ENCODE measurements around the gene SHB. TPM values are rescaled to one million over a fixed set of nuclear protein-coding genes. Genes with fewer than 3 reads are reported as not detected.

SHB gene
- total and polyA plus RNA-seq, 2 donors (not counting 1 experiment from before 2014, with no cell fraction given) = 9.9 to 13.9 TPM

DNA sequence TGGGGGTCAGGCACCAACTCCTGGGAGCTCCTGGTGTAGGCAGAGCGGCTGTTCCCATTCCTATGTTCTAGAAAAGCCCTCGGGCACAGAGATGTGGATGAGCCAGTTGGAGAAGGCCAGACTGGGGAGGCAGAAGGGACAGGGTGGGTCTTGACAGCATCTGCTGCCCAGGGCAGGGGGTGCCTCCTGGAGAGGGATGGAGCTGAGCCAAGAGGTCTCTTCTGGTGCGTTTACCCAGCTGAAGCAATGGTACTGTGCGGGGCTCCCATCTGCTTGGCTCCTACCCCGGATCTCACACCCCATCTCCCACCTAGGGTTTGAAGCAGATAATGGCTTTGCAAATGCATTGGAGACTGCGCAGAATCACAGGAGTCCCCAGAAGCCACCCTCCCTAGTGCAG lies 41.3 kb downstream of the SHB start:
- Histone ChIP-seq H3K4me3 (replicated peaks in 1 of 4; ENCODE audit: control extremely low read depth in 1 of 4, insufficient read depth in 1 of 4, low read depth in 3 of 4, low read length in 4 of 4) (no peak overlapping the region), H3K27ac (ENCODE audit: insufficient read depth, low read length) (peak overlapping the region; percentile 89), H3K4me2 (ENCODE audit: extremely low read depth, insufficient read depth, low read length) (peak overlapping the region; percentile 40), H3K36me3 (ENCODE audit: control insufficient read depth, insufficient read depth, low read length) (no peaks in the 10 kb centered on the region), H2AFZ (ENCODE audit: low read length) (no peak overlapping the region), H3K9me3 (ENCODE audit: control insufficient read depth, insufficient read depth, low read depth, low read length) (no peaks in the 10 kb centered on the region), H3K9ac (ENCODE audit: insufficient read depth, low read length) (peak overlapping the region; percentile 13), H3K79me2 (ENCODE audit: control insufficient read depth, insufficient read depth, low read length) (peaks cover 91% of the 10 kb centered on the region), H4K20me1 (ENCODE audit: control insufficient read depth, extremely low read depth, insufficient read depth, low read length) (no peaks in the 10 kb centered on the region), H3K4me1 (ENCODE audit: control insufficient read depth, extremely low read depth, insufficient read depth, low read length) (peaks cover 57% of the 10 kb centered on the region), H3K27me3 (ENCODE audit: control insufficient read depth, insufficient read depth, low read length) (no peaks in the 10 kb centered on the region)
- TF ChIP-seq CTCF (conservative IDR thresholded peaks at IDR 0.05 in 1 of 2, IDR thresholded peaks at IDR 0.05 in 1 of 2; ENCODE audit: low read depth in 1 of 2, low read length in 2 of 2) (no peak), EZH2 (IDR thresholded peaks at IDR 0.05; ENCODE audit: low read length, missing control alignments) (no peak)
- DNase-seq (ENCODE audit: low read depth in 2 of 2) = no peak

- Histone ChIP-seq H3K79me2 (ENCODE audit: control insufficient read depth, insufficient read depth, low read length) (peaks cover 91% of the 10 kb centered on the region), H2AFZ (ENCODE audit: low read length) (no peak overlapping the region), H3K9ac (ENCODE audit: insufficient read depth, low read length) (peak overlapping the region; percentile 33), H3K4me2 (ENCODE audit: extremely low read depth, insufficient read depth, low read length) (peak overlapping the region; percentile 86), H3K36me3 (ENCODE audit: control insufficient read depth, insufficient read depth, low read length) (no peaks in the 10 kb centered on the region), H3K4me3 (replicated peaks in 1 of 4; ENCODE audit: control extremely low read depth in 1 of 4, insufficient read depth in 1 of 4, low read depth in 3 of 4, low read length in 4 of 4) (peak overlapping the region in 1 of 4 experiments; percentile 7), H4K20me1 (ENCODE audit: control insufficient read depth, extremely low read depth, insufficient read depth, low read length) (no peaks in the 10 kb centered on the region), H3K27ac (ENCODE audit: insufficient read depth, low read length) (peak overlapping the region; percentile 89), H3K4me1 (ENCODE audit: control insufficient read depth, extremely low read depth, insufficient read depth, low read length) (peaks cover 51% of the 10 kb centered on the region), H3K9me3 (ENCODE audit: control insufficient read depth, insufficient read depth, low read depth, low read length) (no peaks in the 10 kb centered on the region), H3K27me3 (ENCODE audit: control insufficient read depth, insufficient read depth, low read length) (no peaks in the 10 kb centered on the region)
- DNase-seq (ENCODE audit: low read depth in 2 of 2) = no peak
- TF ChIP-seq EZH2 (IDR thresholded peaks at IDR 0.05; ENCODE audit: low read length, missing control alignments) (no peak), CTCF (conservative IDR thresholded peaks at IDR 0.05 in 1 of 2, IDR thresholded peaks at IDR 0.05 in 1 of 2; ENCODE audit: low read depth in 1 of 2, low read length in 2 of 2) (no peak)
Measured at GRCh38 chr9:38026840-38027527, 42.0 kb downstream of the SHB start.

DNA sequence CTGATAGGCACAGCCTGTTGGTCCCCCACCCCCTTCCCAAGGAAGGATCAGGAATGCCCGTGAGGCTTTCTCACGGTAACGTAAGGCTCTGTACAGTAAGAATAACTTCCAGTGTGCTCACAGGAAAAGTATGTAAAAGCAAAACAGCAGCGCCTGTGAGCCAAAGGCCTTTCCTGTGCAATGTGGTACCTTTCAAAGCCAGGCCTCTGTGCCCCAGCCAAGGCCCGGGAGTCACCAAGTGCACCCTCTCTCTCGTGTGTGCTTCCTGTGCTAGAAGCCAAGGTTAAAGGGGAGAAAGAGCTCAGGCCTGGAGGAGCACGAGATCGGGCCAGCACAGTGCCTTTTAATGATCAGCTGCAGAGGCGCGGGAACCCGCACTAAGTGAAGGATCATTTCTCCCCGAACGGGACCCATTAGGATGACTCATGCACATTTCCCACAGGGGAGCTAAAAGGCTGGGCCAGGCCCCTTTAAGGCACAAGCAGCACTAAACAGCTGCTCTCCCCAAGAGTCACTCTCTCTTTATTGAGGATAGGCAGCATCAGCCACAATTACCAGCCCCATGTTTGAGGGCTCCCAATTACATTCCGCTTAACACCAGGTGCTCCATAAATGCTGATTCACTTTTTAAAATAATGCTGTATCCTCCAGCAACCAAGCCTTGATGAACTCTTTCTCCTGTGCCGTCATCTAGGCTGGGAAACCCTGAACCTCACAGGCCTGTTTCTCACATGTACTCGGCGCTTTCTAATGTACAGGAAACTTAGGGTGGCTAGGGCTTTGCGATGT lies 42.8 kb downstream of the SHB start:
- Histone ChIP-seq H3K79me2 (ENCODE audit: control insufficient read depth, insufficient read depth, low read length) (peaks cover 86% of the 10 kb centered on the region), H3K27ac (ENCODE audit: insufficient read depth, low read length) (peak overlapping the region; percentile 89), H3K9ac (ENCODE audit: insufficient read depth, low read length) (peak overlapping the region; percentile 33), H4K20me1 (ENCODE audit: control insufficient read depth, extremely low read depth, insufficient read depth, low read length) (no peaks in the 10 kb centered on the region), H3K4me2 (ENCODE audit: extremely low read depth, insufficient read depth, low read length) (peak overlapping the region; percentile 86), H3K36me3 (ENCODE audit: control insufficient read depth, insufficient read depth, low read length) (no peaks in the 10 kb centered on the region), H3K4me1 (ENCODE audit: control insufficient read depth, extremely low read depth, insufficient read depth, low read length) (peaks cover 51% of the 10 kb centered on the region), H2AFZ (ENCODE audit: low read length) (no peak overlapping the region), H3K9me3 (ENCODE audit: control insufficient read depth, insufficient read depth, low read depth, low read length) (no peaks in the 10 kb centered on the region), H3K27me3 (ENCODE audit: control insufficient read depth, insufficient read depth, low read length) (no peaks in the 10 kb centered on the region), H3K4me3 (replicated peaks in 1 of 4; ENCODE audit: control extremely low read depth in 1 of 4, insufficient read depth in 1 of 4, low read depth in 3 of 4, low read length in 4 of 4) (no peak overlapping the region)
- peak; percentile 92 to 98 for DNase-seq (ENCODE audit: low read depth in 2 of 2)
- no peak for TF ChIP-seq EZH2 (IDR thresholded peaks at IDR 0.05; ENCODE audit: low read length, missing control alignments)
